H9 (cell line): ENCODE measurements around the gene FAM174A. TPM values are rescaled to one million over a fixed set of nuclear protein-coding genes. Genes with fewer than 3 reads are reported as not detected.

Experiments
- DNase-seq: peaks from one replicate; pipeline ENCODE4 v3.0.0-alpha.2; 2017
- H2AFZ ChIP-seq: one replicate; pipeline ENCODE4 v1.6.1; 2013; ENCODE audit warnings: mild to moderate bottlenecking, low read length, control low read depth, moderate library complexity
- H2AK5ac ChIP-seq: 2 replicates; pipeline ENCODE4 v1.6.1; 2013; ENCODE audit warnings: low read length, control low read depth, mixed read lengths; ENCODE audit not compliant: insufficient read length
- H2BK120ac ChIP-seq: one replicate; pipeline ENCODE4 v1.6.1; 2013; ENCODE audit warnings: low read depth, mild to moderate bottlenecking, low read length, control low read depth, inconsistent platforms; ENCODE audit not compliant: poor library complexity, severe bottlenecking
- H2BK12ac ChIP-seq: 2 replicates; pipeline ENCODE4 v1.6.1; 2013; ENCODE audit warnings: low read length, control low read depth, mixed read lengths, low read depth; ENCODE audit not compliant: insufficient read length
- H2BK15ac ChIP-seq: 2 replicates; pipeline ENCODE4 v1.6.1; 2013; ENCODE audit warnings: low read depth, low read length, control low read depth
- H2BK20ac ChIP-seq: one replicate; pipeline ENCODE4 v1.6.1; 2013; ENCODE audit warnings: low read depth, mild to moderate bottlenecking, low read length, control low read depth, inconsistent platforms; ENCODE audit not compliant: poor library complexity, severe bottlenecking
- H2BK5ac ChIP-seq: 2 replicates; pipeline ENCODE4 v1.6.1; 2013; ENCODE audit warnings: low read length, control low read depth, mixed read lengths; ENCODE audit not compliant: insufficient read length
- H3K14ac ChIP-seq: 2 replicates; pipeline ENCODE4 v1.6.1; 2013; ENCODE audit warnings: low read length, control low read depth; ENCODE audit not compliant: insufficient read depth
- H3K18ac ChIP-seq: 2 replicates; pipeline ENCODE4 v1.6.1; 2013; ENCODE audit warnings: low read depth, mild to moderate bottlenecking, mixed read lengths, low read length, control low read depth; ENCODE audit not compliant: insufficient read length
- H3K23ac ChIP-seq: 2 replicates; pipeline ENCODE4 v1.6.1; 2013; ENCODE audit warnings: low read length, control low read depth, mixed read lengths, low read depth; ENCODE audit not compliant: insufficient read length
- H3K23me2 ChIP-seq: 2 replicates; pipeline ENCODE4 v1.6.1; 2013; ENCODE audit warnings: low read depth, mild to moderate bottlenecking, mixed read lengths, low read length, control low read depth; ENCODE audit not compliant: insufficient read length, poor library complexity, severe bottlenecking
- H3K27ac ChIP-seq: 2 replicates; pipeline ENCODE4 v1.5.1; 2013; ENCODE audit warnings: low read length, control low read depth, mixed read lengths, low read depth; ENCODE audit not compliant: insufficient read length
- H3K27me3 ChIP-seq: 2 replicates; pipeline ENCODE4 v1.6.1; 2013; ENCODE audit warnings: low read length, control low read depth, inconsistent platforms; ENCODE audit not compliant: insufficient read depth
- H3K4ac ChIP-seq: 2 replicates; pipeline ENCODE4 v1.6.1; 2013; ENCODE audit warnings: low read depth, mild to moderate bottlenecking, control low read depth, inconsistent platforms, low read length, moderate library complexity
- H3K4me1 ChIP-seq: 2 replicates; pipeline ENCODE4 v1.6.1; 2013; ENCODE audit warnings: low read length, control low read depth, inconsistent platforms; ENCODE audit not compliant: insufficient read depth
- H3K4me2 ChIP-seq: 2 replicates; pipeline ENCODE4 v1.6.1; 2013; ENCODE audit warnings: low read length, control low read depth, mixed read lengths; ENCODE audit not compliant: insufficient read length, insufficient read depth
- H3K56ac ChIP-seq: 2 replicates; pipeline ENCODE4 v1.6.1; 2013; ENCODE audit warnings: low read depth, mild to moderate bottlenecking, mixed read lengths, low read length, control low read depth; ENCODE audit not compliant: insufficient read length
- H3K79me1 ChIP-seq: 2 replicates; pipeline ENCODE4 v1.6.1; 2013; ENCODE audit warnings: low read depth, mild to moderate bottlenecking, moderate library complexity, low read length, control low read depth, inconsistent platforms; ENCODE audit not compliant: insufficient read depth, poor library complexity, severe bottlenecking
- H3K79me2 ChIP-seq: 2 replicates; pipeline ENCODE4 v1.6.1; 2013; ENCODE audit warnings: low read length, control low read depth, inconsistent platforms; ENCODE audit not compliant: insufficient read depth
- H3K9ac ChIP-seq: 2 replicates; pipeline ENCODE4 v1.6.1; 2013; ENCODE audit warnings: low read length, control low read depth, mixed read lengths; ENCODE audit not compliant: insufficient read length; ENCODE audit errors: extremely low read depth
- H3K9me3 ChIP-seq: one replicate; pipeline ENCODE4 v1.6.1; 2013; ENCODE audit warnings: low read depth, low read length, inconsistent platforms; ENCODE audit not compliant: control insufficient read depth
- H3T11ph ChIP-seq: one replicate; pipeline ENCODE4 v1.6.1; 2013; ENCODE audit warnings: mild to moderate bottlenecking, low read length, control low read depth, inconsistent platforms
- H4K20me1 ChIP-seq: one replicate; pipeline ENCODE4 v1.6.1; 2013; ENCODE audit not compliant: control insufficient read depth, insufficient read length, insufficient read depth
- H4K5ac ChIP-seq: 2 replicates; pipeline ENCODE4 v1.6.1; 2013; ENCODE audit warnings: low read depth, mild to moderate bottlenecking, mixed read lengths, low read length, control low read depth; ENCODE audit not compliant: insufficient read length
- H4K8ac ChIP-seq: replicated peaks from 2 replicates; pipeline ENCODE4 v1.6.1; 2013; ENCODE audit warnings: low read length, control low read depth, mixed read lengths, low read depth; ENCODE audit not compliant: insufficient read length
- H4K91ac ChIP-seq: 2 replicates; pipeline ENCODE4 v1.6.1; 2013; ENCODE audit warnings: low read depth, mild to moderate bottlenecking, moderate library complexity, mixed read lengths, low read length, control low read depth; ENCODE audit not compliant: insufficient read length
- H3K27ac Mint-ChIP-seq, 3 experiments: 2 replicates in 2 of 3; 3 replicates in 1 of 3; pipeline ENCODE4 v1.8.0; 2020 to 2021; ENCODE audit warnings: mixed read lengths in 3 of 3, mild to moderate bottlenecking in 1 of 3, moderate library complexity in 1 of 3
- H3K27me3 Mint-ChIP-seq: 2 replicates; pipeline ENCODE4 v1.8.0; 2021; ENCODE audit warnings: low read depth, mild to moderate bottlenecking, moderate library complexity, mixed read lengths
- H3K36me3 Mint-ChIP-seq, 3 experiments: 2 replicates in 2 of 3; 3 replicates in 1 of 3; pipeline ENCODE4 v1.8.0; 2020 to 2021; ENCODE audit warnings: low read depth in 3 of 3, mixed read lengths in 3 of 3; ENCODE audit not compliant: insufficient read depth in 1 of 3
- H3K4me1 Mint-ChIP-seq, 2 experiments: 2 replicates each; pipeline ENCODE4 v1.8.0; 2020; ENCODE audit warnings: mixed read lengths in 2 of 2
- H3K4me3 Mint-ChIP-seq, 2 experiments: 2 replicates in 1 of 2; 3 replicates in 1 of 2; pipeline ENCODE4 v1.8.0; 2020 to 2021; ENCODE audit warnings: mild to moderate bottlenecking in 2 of 2, mixed read lengths in 2 of 2, moderate library complexity in 1 of 2
- H3K9me3 Mint-ChIP-seq, 2 experiments: 2 replicates in 1 of 2; 3 replicates in 1 of 2; pipeline ENCODE4 v1.8.0; 2020; ENCODE audit warnings: mild to moderate bottlenecking in 2 of 2, mixed read lengths in 2 of 2, moderate library complexity in 1 of 2
- WGBS: extraction: QIAGEN DNeasy Blood & Tissue Kit; methylation state at CpG from one replicate; pipeline ENCODE4 v1.1.7; 2013; ENCODE audit warnings: missing lambda C conversion rate, low lambda C conversion rate, mixed read lengths; ENCODE audit not compliant: insufficient read length; ENCODE audit errors: extremely low coverage; 5-methylcytosine and 5-hydroxymethylcytosine counted together
- long read RNA-seq: library from polyadenylated mRNA; unstranded; transcript quantifications from one replicate; pipeline ENCODE4 v2.0.0, GENCODE V29; 2020
- total RNA-seq: library from RNA; stranded (reverse); gene quantifications from 2 replicates; pipeline ENCODE4 v1.2.1, GENCODE V29; 2021
- TF ChIP-seq, protein P1 (sequence below): fragments of 200-600 bp; sonication (generic); conservative IDR thresholded peaks from 3 replicates; pipeline ENCODE4 v1.8.0; 2021; ENCODE audit warnings: antibody characterized with exemption, mild to moderate bottlenecking

FAM174A gene
- 4.3 TPM in 2 replicates for total RNA-seq
- long read RNA-seq, transcript FAM174A-201 (3 exons, 1,356 nt) = major isoform, 32 of 35 reads
- long read RNA-seq, partial matches to known transcripts = 0 of 35 reads
- long read RNA-seq, other reads (novel, unspliced or antisense) = 3 of 35 reads

- Mint-ChIP-seq H3K4me3 (peak within 1 kb of the TSS; percentile 95 to 96), H3K9me3 (peaks cover 21 to 22% of the 10 kb centered on the region in 2 experiments), H3K27me3 (no peaks in the 10 kb centered on the region; the same call in none of the 2 replicates), H3K36me3 (peaks cover 21 to 36% (median 21%) of the 10 kb centered on the region in 3 experiments), H3K27ac (peak within 1 kb of the TSS; percentile 87 to 94 (median 92); a peak in 6 of 7 replicates), H3K4me1 (peaks cover 7 to 11% of the 10 kb centered on the region in 2 experiments)
- no peak within 1 kb of the TSS for H4K91ac ChIP-seq
- H3K4ac ChIP-seq = no peak within 1 kb of the TSS; the same call in 1 of the 2 replicates
- H4K8ac ChIP-seq = no peak within 1 kb of the TSS
- H3K18ac ChIP-seq = peak within 1 kb of the TSS; percentile 75
- no peak within 1 kb of the TSS; the same call in 1 of the 2 replicates for H3K14ac ChIP-seq
- no peaks in the 10 kb centered on the region for H3K4me1 ChIP-seq
- H3K79me2 ChIP-seq = no peaks in the 10 kb centered on the region
- H3K9me3 ChIP-seq = no peaks in the 10 kb centered on the region
- H2AK5ac ChIP-seq = no peak within 1 kb of the TSS
- H4K5ac ChIP-seq = no peak within 1 kb of the TSS
- no peak within 1 kb of the TSS for H2BK12ac ChIP-seq
- no CpG with 5 or more reads among the region's 62 CpGs for WGBS
- peak within 1 kb of the TSS; percentile 89 for H3K9ac ChIP-seq
- TF ChIP-seq, protein P1, sequence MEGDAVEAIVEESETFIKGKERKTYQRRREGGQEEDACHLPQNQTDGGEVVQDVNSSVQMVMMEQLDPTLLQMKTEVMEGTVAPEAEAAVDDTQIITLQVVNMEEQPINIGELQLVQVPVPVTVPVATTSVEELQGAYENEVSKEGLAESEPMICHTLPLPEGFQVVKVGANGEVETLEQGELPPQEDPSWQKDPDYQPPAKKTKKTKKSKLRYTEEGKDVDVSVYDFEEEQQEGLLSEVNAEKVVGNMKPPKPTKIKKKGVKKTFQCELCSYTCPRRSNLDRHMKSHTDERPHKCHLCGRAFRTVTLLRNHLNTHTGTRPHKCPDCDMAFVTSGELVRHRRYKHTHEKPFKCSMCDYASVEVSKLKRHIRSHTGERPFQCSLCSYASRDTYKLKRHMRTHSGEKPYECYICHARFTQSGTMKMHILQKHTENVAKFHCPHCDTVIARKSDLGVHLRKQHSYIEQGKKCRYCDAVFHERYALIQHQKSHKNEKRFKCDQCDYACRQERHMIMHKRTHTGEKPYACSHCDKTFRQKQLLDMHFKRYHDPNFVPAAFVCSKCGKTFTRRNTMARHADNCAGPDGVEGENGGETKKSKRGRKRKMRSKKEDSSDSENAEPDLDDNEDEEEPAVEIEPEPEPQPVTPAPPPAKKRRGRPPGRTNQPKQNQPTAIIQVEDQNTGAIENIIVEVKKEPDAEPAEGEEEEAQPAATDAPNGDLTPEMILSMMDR = no peak
- H4K20me1 ChIP-seq = no peaks in the 10 kb centered on the region
- DNase-seq = peak; percentile 94
- no peak within 1 kb of the TSS for H3K23ac ChIP-seq
- no peak within 1 kb of the TSS for H2BK20ac ChIP-seq
- H2BK5ac ChIP-seq = no peak within 1 kb of the TSS
- no peak within 1 kb of the TSS for H2BK15ac ChIP-seq
- peak within 1 kb of the TSS; percentile 52 for H3K4me2 ChIP-seq
- peak within 1 kb of the TSS; percentile 61 for H2BK120ac ChIP-seq
- no peak within 1 kb of the TSS for H2AFZ ChIP-seq
- no peaks in the 10 kb centered on the region for H3K27me3 ChIP-seq
- peaks cover 6% of the 10 kb centered on the region for H3K23me2 ChIP-seq
- no peak within 1 kb of the TSS for H3K56ac ChIP-seq
- no peak within 1 kb of the TSS for H3K27ac ChIP-seq
- no peak within 1 kb of the TSS for H3T11ph ChIP-seq
- H3K79me1 ChIP-seq = no peaks in the 10 kb centered on the region
Measured at GRCh38 chr5:100535060-100536005, at the start of gene FAM174A. FAM174A (plus strand) TSS chr5:100535374; CDS start chr5:100535531, 157 bp downstream.
